H1 (cell line): ENCODE results near the gene ZSCAN18. TPM values are rescaled to one million over a fixed set of nuclear protein-coding genes. Genes with fewer than 3 reads are reported as not detected.

Experiments used
- CTCF ChIA-PET: fragments of 300-600 bp; sonication (Branson Sonifier 250); formaldehyde crosslinking; loops from one replicate; lab custom pipeline; 2021; ENCODE audit not compliant: partially characterized antibody; lab: Charles Lee
- POLR2A ChIA-PET: fragments of 300-600 bp; sonication (Branson Sonifier 250); formaldehyde crosslinking; loops from one replicate; lab custom pipeline; 2021; ENCODE audit warnings: inconsistent platforms; ENCODE audit not compliant: partially characterized antibody; lab: Charles Lee
- DNase-seq, 2 experiments: peaks; one replicate each; pipeline versions ENCODE4 v3.0.0 to v3.0.0-alpha.2; 2010 to 2022; ENCODE audit warnings: low spot score in 2 of 2, low read depth in 1 of 2, mixed read lengths in 1 of 2
- FAIRE-seq: peaks from 2 replicates; lab custom pipeline; 2011; peaks lifted over from hg19 to GRCh38; lab: Jason Lieb, UNC
- H2AFZ ChIP-seq: 2 replicates; pipeline ENCODE4 v1.8.1; 2012; ENCODE audit warnings: low read length, inconsistent platforms
- H2AK5ac ChIP-seq: 2 replicates; pipeline ENCODE4 v1.6.1; 2013; ENCODE audit warnings: low read depth, low read length
- H2BK120ac ChIP-seq: replicated peaks from 2 replicates; pipeline ENCODE3; 2013; ENCODE audit warnings: low read depth, low read length, inconsistent platforms
- H2BK12ac ChIP-seq: 2 replicates; pipeline ENCODE4 v1.6.1; 2013; ENCODE audit warnings: low read depth, low read length
- H2BK15ac ChIP-seq: 2 replicates; pipeline ENCODE4 v1.6.1; 2013; ENCODE audit warnings: low read length
- H2BK20ac ChIP-seq: 2 replicates; pipeline ENCODE4 v1.6.1; 2013; ENCODE audit warnings: low read length
- H2BK5ac ChIP-seq: 2 replicates; pipeline ENCODE4 v1.6.1; 2013; ENCODE audit warnings: low read depth, low read length
- H3K14ac ChIP-seq: 2 replicates; pipeline ENCODE4 v1.6.1; 2013; ENCODE audit warnings: inconsistent platforms; ENCODE audit not compliant: insufficient read length
- H3K18ac ChIP-seq: 2 replicates; pipeline ENCODE4 v1.6.1; 2013; ENCODE audit warnings: low read length; ENCODE audit errors: extremely low read depth
- H3K23ac ChIP-seq: 2 replicates; pipeline ENCODE4 v1.6.1; 2013; ENCODE audit warnings: inconsistent platforms; ENCODE audit not compliant: insufficient read length
- H3K23me2 ChIP-seq: 2 replicates; pipeline ENCODE4 v1.6.1; 2013; ENCODE audit warnings: low read depth, low read length
- H3K27ac ChIP-seq: 2 replicates; pipeline ENCODE4 v1.6.1; 2011; ENCODE audit warnings: low read depth, low read length, inconsistent platforms
- H3K27me3 ChIP-seq, 4 experiments: replicated peaks in 1 of 4; 1 replicate in 1 of 4; 2 replicates in 3 of 4; pipeline versions ENCODE4 v1.6.1 to v1.8.1; 2011 to 2013; ENCODE audit warnings: low read length in 3 of 4, mild to moderate bottlenecking in 3 of 4, inconsistent platforms in 2 of 4, mixed read lengths in 2 of 4, moderate library complexity in 1 of 4; ENCODE audit not compliant: control insufficient read depth in 3 of 4, insufficient read depth in 3 of 4; ENCODE audit errors: extremely low read depth in 1 of 4
- H3K36me3 ChIP-seq, 4 experiments: 2 replicates each; pipeline versions ENCODE4 v1.6.1 to v1.8.1; 2011 to 2013; ENCODE audit warnings: mild to moderate bottlenecking in 4 of 4, low read length in 3 of 4, moderate library complexity in 2 of 4, control low read depth in 1 of 4, inconsistent platforms in 1 of 4; ENCODE audit not compliant: insufficient read depth in 4 of 4, control insufficient read depth in 2 of 4
- H3K4ac ChIP-seq: replicated peaks from 2 replicates; pipeline ENCODE3; 2013; ENCODE audit warnings: low read length, low read depth, mixed read lengths, inconsistent platforms; ENCODE audit not compliant: insufficient read length
- H3K4me1 ChIP-seq, 4 experiments: replicated peaks in 1 of 4; 1 replicate in 1 of 4; 2 replicates in 3 of 4; pipeline versions ENCODE4 v1.6.1 to v1.8.1; 2011 to 2013; ENCODE audit warnings: low read length in 3 of 4, inconsistent platforms in 2 of 4, mixed read lengths in 1 of 4; ENCODE audit not compliant: insufficient read depth in 4 of 4, control insufficient read depth in 3 of 4
- H3K4me2 ChIP-seq, 2 experiments: 2 replicates each; pipeline versions ENCODE4 v1.6.1 to v1.8.1; 2011 to 2013; ENCODE audit warnings: low read depth in 2 of 2, low read length in 2 of 2, control low read depth in 1 of 2, inconsistent platforms in 1 of 2, mild to moderate bottlenecking in 1 of 2; ENCODE audit not compliant: insufficient read depth in 1 of 2
- H3K4me3 ChIP-seq, 4 experiments: fragments of 200-600, 300-600 bp in 1 of 4; sonication (generic), shearing (Covaris generic), sonication (Bioruptor Twin) in 1 of 4; 2 replicates each; pipeline versions ENCODE4 v1.5.1 to v1.8.1; 2011 to 2016; ENCODE audit warnings: low read length in 4 of 4, low read depth in 3 of 4, control low read depth in 2 of 4, inconsistent platforms in 2 of 4, mild to moderate bottlenecking in 2 of 4, mixed read lengths in 1 of 4, moderate library complexity in 1 of 4; ENCODE audit not compliant: insufficient read depth in 2 of 4; ENCODE audit errors: extremely low read depth in 1 of 4
- H3K56ac ChIP-seq: replicated peaks from 2 replicates; pipeline ENCODE3; 2013; ENCODE audit warnings: low read depth, mild to moderate bottlenecking, mixed read lengths, low read length, inconsistent platforms; ENCODE audit not compliant: insufficient read length
- H3K79me1 ChIP-seq: 2 replicates; pipeline ENCODE4 v1.6.1; 2013; ENCODE audit warnings: low read depth, low read length, control low read depth
- H3K79me2 ChIP-seq, 2 experiments: 2 replicates each; pipeline versions ENCODE4 v1.6.1 to v1.8.1; 2012 to 2013; ENCODE audit warnings: low read length in 2 of 2, mild to moderate bottlenecking in 2 of 2, inconsistent platforms in 1 of 2; ENCODE audit not compliant: insufficient read depth in 2 of 2, control insufficient read depth in 1 of 2
- H3K9ac ChIP-seq, 4 experiments: replicated peaks in 1 of 4; 1 replicate in 1 of 4; 2 replicates in 3 of 4; pipeline versions ENCODE4 v1.6.1 to v1.8.1; 2011 to 2013; ENCODE audit warnings: low read depth in 3 of 4, low read length in 3 of 4, control low read depth in 2 of 4, mild to moderate bottlenecking in 2 of 4, moderate library complexity in 2 of 4, inconsistent platforms in 1 of 4; ENCODE audit errors: extremely low read depth in 1 of 4
- H3K9me3 ChIP-seq, 2 experiments: 2 replicates each; pipeline versions ENCODE4 v1.6.1 to v1.8.1; 2012 to 2013; ENCODE audit warnings: mild to moderate bottlenecking in 2 of 2, moderate library complexity in 2 of 2, control low read depth in 1 of 2, inconsistent platforms in 1 of 2, low read depth in 1 of 2, low read length in 1 of 2, mixed read lengths in 1 of 2; ENCODE audit not compliant: insufficient read depth in 2 of 2
- H4K20me1 ChIP-seq, 2 experiments: replicated peaks in 1 of 2; 2 replicates each; pipeline versions ENCODE3 to v1.8.1; 2011 to 2013; ENCODE audit warnings: inconsistent platforms in 2 of 2, low read length in 2 of 2, mild to moderate bottlenecking in 1 of 2; ENCODE audit not compliant: insufficient read depth in 2 of 2, control insufficient read depth in 1 of 2
- H4K5ac ChIP-seq: 2 replicates; pipeline ENCODE4 v1.6.1; 2013; ENCODE audit warnings: low read length, low read depth, mixed read lengths, inconsistent platforms; ENCODE audit not compliant: insufficient read length
- H4K8ac ChIP-seq: 2 replicates; pipeline ENCODE4 v1.8.0; 2013; ENCODE audit warnings: mild to moderate bottlenecking, moderate library complexity, low read length, inconsistent platforms; ENCODE audit not compliant: insufficient read depth; ENCODE audit errors: extremely low read depth
- H4K91ac ChIP-seq: replicated peaks from 2 replicates; pipeline ENCODE3; 2013; ENCODE audit warnings: low read length, mixed read lengths, inconsistent platforms; ENCODE audit not compliant: insufficient read length
- CHD1 ChIP-seq: IDR thresholded peaks from 2 replicates; pipeline ENCODE4 v1.6.1; 2012; ENCODE audit warnings: low read depth, low read length, improper control_type of control experiment
- GABPA ChIP-seq: IDR thresholded peaks from 2 replicates; pipeline ENCODE4 v1.6.1; 2011; ENCODE audit warnings: mild to moderate bottlenecking, low read length, moderate library complexity, borderline replicate concordance; ENCODE audit not compliant: insufficient read depth
- KDM4A ChIP-seq: IDR thresholded peaks from one replicate; pipeline ENCODE4 v1.7.1; 2012; ENCODE audit warnings: low read depth, mild to moderate bottlenecking, moderate library complexity, low read length, inconsistent platforms; ENCODE audit not compliant: severe bottlenecking
- SAP30 ChIP-seq: fragments of 300-600 bp; sonication (generic); IDR thresholded peaks from 2 replicates; pipeline ENCODE4 v1.7.1; 2012; ENCODE audit warnings: low read length, moderate library complexity, mild to moderate bottlenecking, inconsistent platforms; ENCODE audit not compliant: insufficient read depth, insufficient replicate concordance
- SP1 ChIP-seq: IDR thresholded peaks from 2 replicates; pipeline ENCODE4 v1.6.1; 2011; ENCODE audit warnings: low read depth, low read length
- WGBS, 2 experiments: shearing (Covaris generic) in 1 of 2; methylation state at CpG; one replicate each; pipeline versions ENCODE4 v1.1.6 to v1.1.7; 2013 to 2015; ENCODE audit warnings: low lambda C conversion rate in 2 of 2, mixed read lengths in 2 of 2, inconsistent platforms in 1 of 2, low coverage in 1 of 2, missing lambda C conversion rate in 1 of 2; ENCODE audit not compliant: insufficient replicate concordance in 2 of 2, insufficient coverage in 1 of 2, insufficient read length in 1 of 2; ENCODE audit errors: extremely low coverage in 1 of 2, missing lambda C conversion rate in 1 of 2; 5-methylcytosine and 5-hydroxymethylcytosine counted together
- polyA plus RNA-seq, 7 experiments: library from polyadenylated mRNA; depleted of rRNA in 3 of 7; stranded (reverse) in 5 of 7; unstranded in 2 of 7; fragments of >200 nt in 5 of 7; fragments of 200-250 nt in 2 of 7; gene quantifications; 1 replicate in 5 of 7; 2 replicates in 1 of 7; 4 replicates in 1 of 7; pipeline versions ENCODE4 v1.2.1 to v1.2.3, GENCODE V29; 2011 to 2013; ENCODE audit warnings: missing spikeins in 2 of 7, mixed read lengths in 2 of 7
- total RNA-seq: library from RNA; stranded (reverse); fragmentation: NEBNext Ultra II Directional; extraction: Animal tissue kit (Norgen Biotek cat#: 25700); gene quantifications from 2 replicates; pipeline ENCODE4 v1.2.1, GENCODE V29; 2021

The ZSCAN18 gene
- total and polyA plus RNA-seq, 2 of the 8 experiments (the other 6 are each of a cell fraction or from before 2014, with no cell fraction given) = 37.0 to 41.4 TPM

DNA sequence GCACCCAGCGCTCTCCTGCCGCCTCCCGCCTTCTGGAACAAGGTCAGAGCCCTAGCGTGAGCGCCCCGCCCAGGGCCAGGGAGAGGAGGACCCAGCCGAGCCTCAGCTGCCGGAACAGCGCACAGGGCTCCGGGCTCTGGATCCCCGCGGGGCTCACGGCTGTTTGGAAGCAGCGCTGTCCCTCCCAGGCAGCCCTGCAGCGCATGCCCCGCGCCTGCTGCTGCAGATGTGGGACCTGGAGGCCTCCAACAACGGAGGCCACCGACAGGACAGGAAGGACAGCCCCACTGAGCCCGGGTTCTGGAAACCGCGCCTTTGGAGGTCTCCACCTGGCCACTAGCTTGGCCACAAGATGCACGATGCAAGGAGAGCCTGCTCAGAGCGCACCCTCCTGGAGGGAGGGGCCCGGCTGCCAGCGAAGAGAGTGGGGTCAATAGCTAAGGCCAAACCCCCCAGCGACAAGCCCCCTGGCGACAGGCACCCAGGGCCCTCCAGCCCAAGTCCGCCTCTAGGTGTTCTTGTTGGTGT is 12.6 kb downstream of the ZSCAN18 start:
- WGBS, 2 experiments = 87% methylated on average over 22 of the region's 29 CpGs; no CpG with 5 or more reads in 1 of the 2 experiments
- peaks cover 2 to 34% (median 16%) of the 10 kb centered on the region in 4 experiments; a peak in 7 of 8 replicates for H3K36me3 ChIP-seq
- CTCF ChIA-PET = interaction anchor here (1.1 kb wide), 1 partner anchor 42 kb away, joined by 3 read pairs; no protein-coding TSS in a partner anchor

More for the DNA sequence above, 12.6 kb downstream of the ZSCAN18 start:
- H4K20me1 ChIP-seq = peaks cover 0 to 3% of the 10 kb centered on the region in 2 experiments
- no peak overlapping the region for H4K8ac ChIP-seq
- H3K14ac ChIP-seq = no peak overlapping the region
- H2BK20ac ChIP-seq = no peak overlapping the region
- TF ChIP-seq GABPA = no peak
- no peak for TF ChIP-seq KDM4A
- no peak for TF ChIP-seq SAP30
- TF ChIP-seq SP1 = no peak
- TF ChIP-seq CHD1 = no peak
- FAIRE-seq (no peak), DNase-seq (no peak)
- no peak overlapping the region for H3K4me2 ChIP-seq
- H4K5ac ChIP-seq = no peak overlapping the region
- no peak overlapping the region for H3K18ac ChIP-seq
- H2BK120ac ChIP-seq = no peak overlapping the region
- H3K4me3 ChIP-seq = no peak overlapping the region
- no peak overlapping the region for H2BK12ac ChIP-seq
- H3K56ac ChIP-seq = no peak overlapping the region
- H3K79me1 ChIP-seq = no peaks in the 10 kb centered on the region
- H2BK5ac ChIP-seq = no peak overlapping the region
- H3K27ac ChIP-seq = no peak overlapping the region
- H3K9me3 ChIP-seq = no peaks in the 10 kb centered on the region; a peak in 1 of 4 replicates
- H3K27me3 ChIP-seq = no peaks in the 10 kb centered on the region
- POLR2A ChIA-PET = interaction anchor here (0.9 to 3.0 kb wide), 7 partner anchors 8 to 47 kb away, joined by 4 to 9 read pairs (median 5); partner anchors contain the start of genes ZNF135 and ZSCAN18
- H3K23ac ChIP-seq = no peak overlapping the region
- H3K4ac ChIP-seq = no peak overlapping the region
- H2AK5ac ChIP-seq = no peak overlapping the region
- H2AFZ ChIP-seq = no peak overlapping the region
- H3K9ac ChIP-seq = no peak overlapping the region
- no peaks in the 10 kb centered on the region for H3K23me2 ChIP-seq
- H3K79me2 ChIP-seq = no peaks in the 10 kb centered on the region
- no peaks in the 10 kb centered on the region for H3K4me1 ChIP-seq
- no peak overlapping the region for H4K91ac ChIP-seq
- no peak overlapping the region for H2BK15ac ChIP-seq
